ENCODE data around the gene SBF1. TPM values are rescaled to one million over a fixed set of nuclear protein-coding genes. Genes with fewer than 3 reads are reported as not detected.
A peak's percentile ranks its signal among the peaks of the same experiment; 100 is the strongest.

Gene SBF1
- total and polyA plus RNA-seq, 2 of the 13 experiments (the other 11 are each of a cell fraction or from before 2014, with no cell fraction given) = 31.7 to 40.9 TPM

DNA sequence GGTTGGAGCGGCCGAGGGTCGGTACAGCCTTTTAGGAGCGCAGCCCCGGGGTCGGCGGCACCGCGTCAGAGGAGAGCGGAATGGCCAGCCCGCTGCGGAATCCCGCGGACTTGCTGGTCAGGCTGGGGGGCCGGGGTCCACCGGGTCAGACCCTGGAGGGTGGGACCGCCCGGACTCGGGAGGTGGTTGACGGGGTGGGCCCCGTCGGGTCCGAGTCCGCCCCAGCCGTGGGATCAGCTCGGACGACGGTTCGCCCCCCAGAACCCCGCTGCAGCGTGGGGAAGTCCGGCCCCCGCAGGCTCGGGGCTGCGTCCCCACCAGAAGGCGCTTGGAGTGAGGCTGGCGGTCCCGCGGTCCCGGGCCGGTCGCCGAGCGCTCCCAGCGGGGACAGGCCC lies 6.2 kb upstream of the SBF1 start (continued):
- TF ChIP-seq, protein P1, sequence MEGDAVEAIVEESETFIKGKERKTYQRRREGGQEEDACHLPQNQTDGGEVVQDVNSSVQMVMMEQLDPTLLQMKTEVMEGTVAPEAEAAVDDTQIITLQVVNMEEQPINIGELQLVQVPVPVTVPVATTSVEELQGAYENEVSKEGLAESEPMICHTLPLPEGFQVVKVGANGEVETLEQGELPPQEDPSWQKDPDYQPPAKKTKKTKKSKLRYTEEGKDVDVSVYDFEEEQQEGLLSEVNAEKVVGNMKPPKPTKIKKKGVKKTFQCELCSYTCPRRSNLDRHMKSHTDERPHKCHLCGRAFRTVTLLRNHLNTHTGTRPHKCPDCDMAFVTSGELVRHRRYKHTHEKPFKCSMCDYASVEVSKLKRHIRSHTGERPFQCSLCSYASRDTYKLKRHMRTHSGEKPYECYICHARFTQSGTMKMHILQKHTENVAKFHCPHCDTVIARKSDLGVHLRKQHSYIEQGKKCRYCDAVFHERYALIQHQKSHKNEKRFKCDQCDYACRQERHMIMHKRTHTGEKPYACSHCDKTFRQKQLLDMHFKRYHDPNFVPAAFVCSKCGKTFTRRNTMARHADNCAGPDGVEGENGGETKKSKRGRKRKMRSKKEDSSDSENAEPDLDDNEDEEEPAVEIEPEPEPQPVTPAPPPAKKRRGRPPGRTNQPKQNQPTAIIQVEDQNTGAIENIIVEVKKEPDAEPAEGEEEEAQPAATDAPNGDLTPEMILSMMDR (CRISPR knock-in tag; IDR thresholded peaks at IDR 0.05) = peak; percentile 21; the same call in 1 of the 2 replicates
- TF ChIP-seq KMT2A (CRISPR knock-in tag; IDR thresholded peaks at IDR 0.05) = no peak
- TF ChIP-seq MTA3 (CRISPR knock-in tag; IDR thresholded peaks at IDR 0.05) = no peak
- 0 out of 2 replicates have a peak, but pooled peaks have one; percentile 26 for TF ChIP-seq SNAPC2 (CRISPR knock-in tag; IDR thresholded peaks at IDR 0.05)
- no peak for TF ChIP-seq ZNF646 (CRISPR knock-in tag; IDR thresholded peaks at IDR 0.05)
- TF ChIP-seq ZNF326 (CRISPR knock-in tag; IDR thresholded peaks at IDR 0.05; ENCODE audit: borderline replicate concordance) = no peak
- TF ChIP-seq ZNF768 (CRISPR knock-in tag; IDR thresholded peaks at IDR 0.05) = no peak
- TF ChIP-seq YY1 (IDR thresholded peaks at IDR 0.05; ENCODE audit: insufficient read depth, insufficient replicate concordance, low read depth, low read length) = no peak
- TF ChIP-seq MBNL3 (CRISPR knock-in tag; conservative IDR thresholded peaks at IDR 0.05) = no peak
- no peak for TF ChIP-seq ELF3 (CRISPR knock-in tag; IDR thresholded peaks at IDR 0.05)
- TF ChIP-seq KLF16 (CRISPR knock-in tag; IDR thresholded peaks at IDR 0.05) = no peak
- TF ChIP-seq ZNF737 (CRISPR knock-in tag; IDR thresholded peaks at IDR 0.05; ENCODE audit: borderline replicate concordance) = no peak
- TF ChIP-seq SCMH1 (CRISPR knock-in tag; IDR thresholded peaks at IDR 0.05; ENCODE audit: borderline replicate concordance) = no peak
- TF ChIP-seq SP5 (CRISPR knock-in tag; IDR thresholded peaks at IDR 0.05; ENCODE audit: borderline replicate concordance, low read depth) = no peak
- peak; percentile 32; the same call in 1 of the 2 replicates for TF ChIP-seq RXRA (CRISPR knock-in tag; IDR thresholded peaks at IDR 0.05)
- TF ChIP-seq, protein P2, sequence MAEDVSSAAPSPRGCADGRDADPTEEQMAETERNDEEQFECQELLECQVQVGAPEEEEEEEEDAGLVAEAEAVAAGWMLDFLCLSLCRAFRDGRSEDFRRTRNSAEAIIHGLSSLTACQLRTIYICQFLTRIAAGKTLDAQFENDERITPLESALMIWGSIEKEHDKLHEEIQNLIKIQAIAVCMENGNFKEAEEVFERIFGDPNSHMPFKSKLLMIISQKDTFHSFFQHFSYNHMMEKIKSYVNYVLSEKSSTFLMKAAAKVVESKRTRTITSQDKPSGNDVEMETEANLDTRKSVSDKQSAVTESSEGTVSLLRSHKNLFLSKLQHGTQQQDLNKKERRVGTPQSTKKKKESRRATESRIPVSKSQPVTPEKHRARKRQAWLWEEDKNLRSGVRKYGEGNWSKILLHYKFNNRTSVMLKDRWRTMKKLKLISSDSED (CRISPR knock-in tag; IDR thresholded peaks at IDR 0.05) = no peak
- no peak for TF ChIP-seq MYPOP (CRISPR knock-in tag; IDR thresholded peaks at IDR 0.05)
- no peak for TF ChIP-seq ZBTB26 (CRISPR knock-in tag; IDR thresholded peaks at IDR 0.05; ENCODE audit: borderline replicate concordance)
- no peak for TF ChIP-seq PPARG (CRISPR knock-in tag; conservative IDR thresholded peaks at IDR 0.05)

Measured in HepG2 (cell line).